OCI-LY1 (cell line): ENCODE data around the gene LRRC1.

Experiments used
- H2AFZ ChIP-seq: fragments of 200-600 bp; sonication (generic), shearing (Covaris generic); 2 replicates; pipeline ENCODE4 v1.6.0; 2014; ENCODE audit warnings: antibody characterized with exemption, mild to moderate bottlenecking, low read length
- H3F3A ChIP-seq: fragments of 200-600 bp; sonication (generic), shearing (Covaris generic); 2 replicates; pipeline ENCODE4 v1.6.0; 2014; ENCODE audit warnings: mild to moderate bottlenecking, antibody characterized with exemption, low read length, moderate library complexity; ENCODE audit not compliant: insufficient read depth
- H3K27ac ChIP-seq: fragments of 200-600 bp; sonication (generic); 2 replicates; pipeline ENCODE4 v1.5.1; 2014; ENCODE audit warnings: low read length, mixed run types, mild to moderate bottlenecking, low read depth; ENCODE audit not compliant: poor library complexity, severe bottlenecking
- H3K27me3 ChIP-seq: fragments of 200-600 bp; sonication (generic); 2 replicates; pipeline ENCODE4 v1.6.0; 2014; ENCODE audit warnings: antibody characterized with exemption, mild to moderate bottlenecking, low read length, moderate library complexity; ENCODE audit not compliant: insufficient read depth
- H3K36me3 ChIP-seq: fragments of 200-600 bp; sonication (generic); 2 replicates; pipeline ENCODE4 v1.6.1; 2014; ENCODE audit warnings: mild to moderate bottlenecking, antibody characterized with exemption, low read length, moderate library complexity, mixed read lengths; ENCODE audit not compliant: insufficient read depth
- H3K4me1 ChIP-seq: fragments of 200-600 bp; sonication (generic); 2 replicates; pipeline ENCODE4 v1.5.1; 2014; ENCODE audit warnings: mild to moderate bottlenecking, low read length, moderate library complexity; ENCODE audit not compliant: insufficient read depth, severe bottlenecking
- H3K4me2 ChIP-seq: fragments of 200-600 bp; sonication (generic), shearing (Covaris generic); 2 replicates; pipeline ENCODE4 v1.6.1; 2014; ENCODE audit warnings: low read length
- H3K4me3 ChIP-seq: fragments of 200-600 bp; sonication (generic); 2 replicates; pipeline ENCODE4 v1.5.1; 2014; ENCODE audit warnings: low read length, low read depth, mild to moderate bottlenecking, mixed read lengths; ENCODE audit not compliant: poor library complexity, severe bottlenecking
- H3K79me2 ChIP-seq: fragments of 200-600 bp; shearing (Covaris generic); 2 replicates; pipeline ENCODE4 v1.6.1; 2016; ENCODE audit warnings: mixed run types, low read length, mixed read lengths; ENCODE audit not compliant: insufficient read depth
- H3K9ac ChIP-seq: fragments of 200-600 bp; sonication (generic), shearing (Covaris generic); 2 replicates; pipeline ENCODE4 v1.6.1; 2014; ENCODE audit warnings: mild to moderate bottlenecking, low read length, mixed read lengths
- H3K9me2 ChIP-seq: fragments of 200-600 bp; sonication (generic), shearing (Covaris generic); 2 replicates; pipeline ENCODE4 v1.6.1; 2014; ENCODE audit warnings: low read depth, mild to moderate bottlenecking, low read length, mixed read lengths
- H3K9me3 ChIP-seq: fragments of 200-600 bp; shearing (Covaris generic); 2 replicates; pipeline ENCODE4 v1.6.1; 2014; ENCODE audit warnings: low read length, mixed read lengths
- H4K20me1 ChIP-seq: fragments of 200-600 bp; sonication (generic), shearing (Covaris generic); 2 replicates; pipeline ENCODE4 v1.6.0; 2016; ENCODE audit warnings: mild to moderate bottlenecking, low read length; ENCODE audit not compliant: insufficient read depth
- EZH2 ChIP-seq: fragments of 200-600 bp; sonication (generic), shearing (Covaris generic); IDR thresholded peaks from 2 replicates; pipeline ENCODE4 v1.8.0; 2017; ENCODE audit warnings: borderline replicate concordance, mixed run types, mild to moderate bottlenecking, antibody characterized with exemption, low read length, moderate library complexity, mixed read lengths
- TF ChIP-seq, protein P1 (sequence below): fragments of 200-600 bp; sonication (generic), shearing (Covaris generic); IDR thresholded peaks from 2 replicates; pipeline ENCODE4 v1.5.1; 2017; ENCODE audit warnings: mild to moderate bottlenecking, antibody characterized with exemption, low read length, moderate library complexity, mixed read lengths

LRRC1 gene

DNA sequence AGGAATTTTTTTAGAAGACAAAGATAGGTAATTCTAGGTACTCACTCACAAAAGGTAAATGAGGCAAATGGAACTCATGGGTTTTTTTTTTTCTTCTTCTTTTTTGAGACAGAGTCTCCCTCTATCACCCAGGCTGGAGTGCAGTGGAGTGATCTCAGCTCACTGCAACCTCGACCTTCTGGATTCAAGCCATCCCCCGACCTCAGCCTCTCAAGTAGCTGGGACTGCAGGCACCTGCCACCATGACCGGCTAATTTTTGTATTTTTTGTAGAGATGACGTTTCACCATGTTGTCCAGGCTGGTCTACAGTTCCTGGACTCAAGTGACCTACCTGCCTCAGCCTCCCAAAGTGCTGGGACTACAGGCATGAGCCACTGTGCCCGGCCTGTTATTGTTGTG lies 126.1 kb downstream of the LRRC1 start:
- H3K27me3 ChIP-seq = no peaks in the 10 kb centered on the region
- H3K27ac ChIP-seq = no peak overlapping the region
- no peak overlapping the region for H3K4me2 ChIP-seq
- TF ChIP-seq EZH2 = no peak
- TF ChIP-seq, protein P1, sequence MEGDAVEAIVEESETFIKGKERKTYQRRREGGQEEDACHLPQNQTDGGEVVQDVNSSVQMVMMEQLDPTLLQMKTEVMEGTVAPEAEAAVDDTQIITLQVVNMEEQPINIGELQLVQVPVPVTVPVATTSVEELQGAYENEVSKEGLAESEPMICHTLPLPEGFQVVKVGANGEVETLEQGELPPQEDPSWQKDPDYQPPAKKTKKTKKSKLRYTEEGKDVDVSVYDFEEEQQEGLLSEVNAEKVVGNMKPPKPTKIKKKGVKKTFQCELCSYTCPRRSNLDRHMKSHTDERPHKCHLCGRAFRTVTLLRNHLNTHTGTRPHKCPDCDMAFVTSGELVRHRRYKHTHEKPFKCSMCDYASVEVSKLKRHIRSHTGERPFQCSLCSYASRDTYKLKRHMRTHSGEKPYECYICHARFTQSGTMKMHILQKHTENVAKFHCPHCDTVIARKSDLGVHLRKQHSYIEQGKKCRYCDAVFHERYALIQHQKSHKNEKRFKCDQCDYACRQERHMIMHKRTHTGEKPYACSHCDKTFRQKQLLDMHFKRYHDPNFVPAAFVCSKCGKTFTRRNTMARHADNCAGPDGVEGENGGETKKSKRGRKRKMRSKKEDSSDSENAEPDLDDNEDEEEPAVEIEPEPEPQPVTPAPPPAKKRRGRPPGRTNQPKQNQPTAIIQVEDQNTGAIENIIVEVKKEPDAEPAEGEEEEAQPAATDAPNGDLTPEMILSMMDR = no peak
- H2AFZ ChIP-seq = no peak overlapping the region
- H3K79me2 ChIP-seq = no peaks in the 10 kb centered on the region
- no peaks in the 10 kb centered on the region for H3K36me3 ChIP-seq
- no peak overlapping the region for H3K4me3 ChIP-seq
- H3K9me2 ChIP-seq = no peaks in the 10 kb centered on the region
- H3F3A ChIP-seq = no peaks in the 10 kb centered on the region
- peaks cover 9% of the 10 kb centered on the region for H3K4me1 ChIP-seq
- no peak overlapping the region for H3K9ac ChIP-seq
- no peaks in the 10 kb centered on the region for H3K9me3 ChIP-seq
- no peaks in the 10 kb centered on the region for H4K20me1 ChIP-seq

DNA sequence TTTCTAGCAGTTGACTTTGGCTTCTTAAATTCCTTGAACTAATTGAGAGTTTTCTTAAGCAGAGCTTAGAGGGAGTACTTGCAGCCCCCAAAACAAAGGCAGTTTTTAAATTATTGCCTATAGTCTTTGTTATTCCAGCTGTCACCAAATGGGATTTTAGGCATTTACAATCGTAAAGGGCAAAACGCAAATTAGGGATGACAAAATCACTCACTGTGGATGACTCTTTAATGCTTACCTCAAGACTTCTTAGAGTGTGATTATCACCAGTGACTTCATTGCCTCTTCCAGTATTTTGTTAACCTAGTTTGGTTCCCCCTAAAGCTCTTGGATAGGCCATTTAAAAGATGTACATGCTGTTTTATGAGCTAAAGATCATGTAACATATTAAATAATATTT lies 126.8 kb downstream of the LRRC1 start:
- H3K4me1 ChIP-seq = peaks cover 9% of the 10 kb centered on the region
- H4K20me1 ChIP-seq = no peaks in the 10 kb centered on the region
- H3K9ac ChIP-seq = no peak overlapping the region
- no peaks in the 10 kb centered on the region for H3K9me3 ChIP-seq
- H3K79me2 ChIP-seq = no peaks in the 10 kb centered on the region
- no peaks in the 10 kb centered on the region for H3K27me3 ChIP-seq
- H3K36me3 ChIP-seq = no peaks in the 10 kb centered on the region
- H3K27ac ChIP-seq = no peak overlapping the region
- no peak overlapping the region for H3K4me3 ChIP-seq
- no peak overlapping the region for H2AFZ ChIP-seq
- no peaks in the 10 kb centered on the region for H3K9me2 ChIP-seq
- TF ChIP-seq EZH2 = no peak
- TF ChIP-seq, protein P1 = no peak
- H3F3A ChIP-seq = no peaks in the 10 kb centered on the region
- no peak overlapping the region for H3K4me2 ChIP-seq

DNA sequence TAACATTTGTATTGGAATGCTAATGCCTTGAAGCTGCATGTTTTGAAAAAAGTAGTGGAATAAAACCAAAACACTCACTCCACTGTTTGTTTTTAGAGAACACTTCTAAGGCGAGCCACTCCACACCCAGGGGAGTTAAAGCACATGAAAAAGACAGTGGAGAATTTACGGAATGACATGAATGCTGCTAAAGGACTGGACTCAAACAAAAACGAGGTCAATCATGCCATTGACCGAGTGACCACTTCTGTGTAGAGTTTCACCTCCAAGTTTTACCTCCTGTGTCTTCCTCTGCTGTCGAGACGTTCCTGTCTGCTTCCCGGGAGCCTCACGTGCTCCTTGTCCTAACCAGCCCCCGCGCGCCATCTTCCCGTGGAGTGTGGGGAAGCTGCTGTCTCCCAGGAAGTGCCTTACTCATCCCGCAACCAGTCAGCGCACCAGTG lies 127.8 kb downstream of the LRRC1 start:
- H3F3A ChIP-seq = no peaks in the 10 kb centered on the region
- H3K36me3 ChIP-seq = no peaks in the 10 kb centered on the region
- H3K4me3 ChIP-seq = no peak overlapping the region
- no peaks in the 10 kb centered on the region for H3K27me3 ChIP-seq
- H3K27ac ChIP-seq = no peak overlapping the region
- no peak overlapping the region for H3K9ac ChIP-seq
- no peak overlapping the region for H2AFZ ChIP-seq
- peaks cover under 1% of the 10 kb centered on the region for H3K4me1 ChIP-seq
- H3K9me2 ChIP-seq = no peaks in the 10 kb centered on the region
- no peaks in the 10 kb centered on the region for H4K20me1 ChIP-seq
- no peaks in the 10 kb centered on the region for H3K9me3 ChIP-seq
- no peak overlapping the region for H3K4me2 ChIP-seq
- no peaks in the 10 kb centered on the region for H3K79me2 ChIP-seq
- TF ChIP-seq, protein P1 = no peak
- TF ChIP-seq EZH2 = no peak
